ENCODE measurements around the gene ARPP19. TPM values are rescaled to one million over a fixed set of nuclear protein-coding genes. Genes with fewer than 3 reads are reported as not detected.

ARPP19 gene
- total and polyA plus RNA-seq, 2 experiments from 2014 or later: 78.3 to 192 TPM

DNA sequence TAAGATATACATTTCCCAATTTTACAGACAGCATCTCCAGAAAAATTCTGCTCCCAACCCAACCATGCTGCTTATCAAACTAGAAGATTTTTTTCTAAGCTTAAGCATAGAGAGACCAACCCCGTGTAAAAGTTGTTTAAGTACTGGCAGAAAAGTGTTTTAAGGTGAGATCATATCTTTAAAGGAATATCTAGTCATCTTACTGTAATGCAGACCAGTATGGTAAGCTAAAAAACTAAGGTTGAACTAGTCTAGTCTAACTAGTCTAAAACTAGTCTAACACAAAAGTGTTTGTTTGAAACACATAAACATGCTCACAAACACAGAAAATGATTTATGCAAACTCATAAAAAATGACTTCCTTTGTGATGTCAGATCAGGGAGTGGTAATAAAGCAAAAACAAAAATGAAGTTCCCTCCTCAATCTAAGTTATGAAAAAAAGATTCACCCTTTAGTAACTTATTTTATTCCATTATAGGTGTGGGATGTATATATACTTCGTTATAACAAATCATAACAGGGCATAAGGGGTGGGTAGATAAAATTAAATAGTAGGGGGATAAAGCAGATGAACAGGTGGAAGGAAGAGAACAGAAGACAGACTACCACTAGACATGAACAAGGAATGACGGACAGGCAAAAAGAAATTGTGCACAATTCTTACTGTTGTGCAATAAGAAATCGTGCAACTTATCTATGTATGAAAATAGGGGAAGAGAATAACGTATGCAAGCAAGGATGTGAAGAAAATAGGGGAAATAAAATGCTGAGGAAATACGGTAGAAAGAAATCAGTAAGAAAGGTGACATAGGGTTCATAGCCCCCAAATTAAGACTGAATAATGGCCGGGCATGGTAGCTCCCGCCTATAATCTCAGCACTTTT is 50.1 kb downstream of the ARPP19 start:
- no peaks in the 10 kb centered on the region for H3F3A ChIP-seq (replicated peaks; ENCODE audit: low read depth)
- Mint-ChIP-seq H3K36me3 (ENCODE audit: low read depth) (no peaks in the 10 kb centered on the region), H3K4me3 (no peak overlapping the region), H3K27me3 (ENCODE audit: insufficient read depth, low read depth, poor library complexity) (no peaks in the 10 kb centered on the region), H3K4me1 (peaks cover 17% of the 10 kb centered on the region), H3K9me3 (no peaks in the 10 kb centered on the region), H3K27ac (no peak overlapping the region)
- no peaks in the 10 kb centered on the region for H3K9me2 ChIP-seq (ENCODE audit: insufficient read depth)
- H3K4me3 ChIP-seq: no peak overlapping the region
- no peaks in the 10 kb centered on the region for H4K20me1 ChIP-seq (replicated peaks; ENCODE audit: insufficient read depth)
- H3K4me2 ChIP-seq: no peak overlapping the region
- H3K27ac ChIP-seq (ENCODE audit: low read depth): no peak overlapping the region
- no peaks in the 10 kb centered on the region for H3K27me3 ChIP-seq (ENCODE audit: insufficient read depth)
- H3K79me2 ChIP-seq (replicated peaks; ENCODE audit: insufficient read depth): peaks cover 70% of the 10 kb centered on the region
- H3K36me3 ChIP-seq (ENCODE audit: insufficient read depth): no peaks in the 10 kb centered on the region
- peaks cover 18% of the 10 kb centered on the region for H3K4me1 ChIP-seq (ENCODE audit: insufficient read depth)
- no peak for DNase-seq (ENCODE audit: low spot score)
- ATAC-seq: no peak
- TF ChIP-seq JUNB (IDR thresholded peaks at IDR 0.05; ENCODE audit: unreplicated experiment): no peak
- TF ChIP-seq EZH2 (IDR thresholded peaks at IDR 0.05; ENCODE audit: low read depth, unreplicated experiment): no peak
- no peak for TF ChIP-seq EZH2phosphoT487 (IDR thresholded peaks at IDR 0.05; ENCODE audit: unreplicated experiment)
- TF ChIP-seq POLR2AphosphoS5 (IDR thresholded peaks at IDR 0.05; ENCODE audit: low read depth): no peak
- TF ChIP-seq ZNF114 (CRISPR knock-in tag; IDR thresholded peaks at IDR 0.05): no peak
- TF ChIP-seq, protein P1, sequence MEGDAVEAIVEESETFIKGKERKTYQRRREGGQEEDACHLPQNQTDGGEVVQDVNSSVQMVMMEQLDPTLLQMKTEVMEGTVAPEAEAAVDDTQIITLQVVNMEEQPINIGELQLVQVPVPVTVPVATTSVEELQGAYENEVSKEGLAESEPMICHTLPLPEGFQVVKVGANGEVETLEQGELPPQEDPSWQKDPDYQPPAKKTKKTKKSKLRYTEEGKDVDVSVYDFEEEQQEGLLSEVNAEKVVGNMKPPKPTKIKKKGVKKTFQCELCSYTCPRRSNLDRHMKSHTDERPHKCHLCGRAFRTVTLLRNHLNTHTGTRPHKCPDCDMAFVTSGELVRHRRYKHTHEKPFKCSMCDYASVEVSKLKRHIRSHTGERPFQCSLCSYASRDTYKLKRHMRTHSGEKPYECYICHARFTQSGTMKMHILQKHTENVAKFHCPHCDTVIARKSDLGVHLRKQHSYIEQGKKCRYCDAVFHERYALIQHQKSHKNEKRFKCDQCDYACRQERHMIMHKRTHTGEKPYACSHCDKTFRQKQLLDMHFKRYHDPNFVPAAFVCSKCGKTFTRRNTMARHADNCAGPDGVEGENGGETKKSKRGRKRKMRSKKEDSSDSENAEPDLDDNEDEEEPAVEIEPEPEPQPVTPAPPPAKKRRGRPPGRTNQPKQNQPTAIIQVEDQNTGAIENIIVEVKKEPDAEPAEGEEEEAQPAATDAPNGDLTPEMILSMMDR (conservative IDR thresholded peaks at IDR 0.05; ENCODE audit: low read depth in 2 of 2): no peak
- TF ChIP-seq, protein P2, sequence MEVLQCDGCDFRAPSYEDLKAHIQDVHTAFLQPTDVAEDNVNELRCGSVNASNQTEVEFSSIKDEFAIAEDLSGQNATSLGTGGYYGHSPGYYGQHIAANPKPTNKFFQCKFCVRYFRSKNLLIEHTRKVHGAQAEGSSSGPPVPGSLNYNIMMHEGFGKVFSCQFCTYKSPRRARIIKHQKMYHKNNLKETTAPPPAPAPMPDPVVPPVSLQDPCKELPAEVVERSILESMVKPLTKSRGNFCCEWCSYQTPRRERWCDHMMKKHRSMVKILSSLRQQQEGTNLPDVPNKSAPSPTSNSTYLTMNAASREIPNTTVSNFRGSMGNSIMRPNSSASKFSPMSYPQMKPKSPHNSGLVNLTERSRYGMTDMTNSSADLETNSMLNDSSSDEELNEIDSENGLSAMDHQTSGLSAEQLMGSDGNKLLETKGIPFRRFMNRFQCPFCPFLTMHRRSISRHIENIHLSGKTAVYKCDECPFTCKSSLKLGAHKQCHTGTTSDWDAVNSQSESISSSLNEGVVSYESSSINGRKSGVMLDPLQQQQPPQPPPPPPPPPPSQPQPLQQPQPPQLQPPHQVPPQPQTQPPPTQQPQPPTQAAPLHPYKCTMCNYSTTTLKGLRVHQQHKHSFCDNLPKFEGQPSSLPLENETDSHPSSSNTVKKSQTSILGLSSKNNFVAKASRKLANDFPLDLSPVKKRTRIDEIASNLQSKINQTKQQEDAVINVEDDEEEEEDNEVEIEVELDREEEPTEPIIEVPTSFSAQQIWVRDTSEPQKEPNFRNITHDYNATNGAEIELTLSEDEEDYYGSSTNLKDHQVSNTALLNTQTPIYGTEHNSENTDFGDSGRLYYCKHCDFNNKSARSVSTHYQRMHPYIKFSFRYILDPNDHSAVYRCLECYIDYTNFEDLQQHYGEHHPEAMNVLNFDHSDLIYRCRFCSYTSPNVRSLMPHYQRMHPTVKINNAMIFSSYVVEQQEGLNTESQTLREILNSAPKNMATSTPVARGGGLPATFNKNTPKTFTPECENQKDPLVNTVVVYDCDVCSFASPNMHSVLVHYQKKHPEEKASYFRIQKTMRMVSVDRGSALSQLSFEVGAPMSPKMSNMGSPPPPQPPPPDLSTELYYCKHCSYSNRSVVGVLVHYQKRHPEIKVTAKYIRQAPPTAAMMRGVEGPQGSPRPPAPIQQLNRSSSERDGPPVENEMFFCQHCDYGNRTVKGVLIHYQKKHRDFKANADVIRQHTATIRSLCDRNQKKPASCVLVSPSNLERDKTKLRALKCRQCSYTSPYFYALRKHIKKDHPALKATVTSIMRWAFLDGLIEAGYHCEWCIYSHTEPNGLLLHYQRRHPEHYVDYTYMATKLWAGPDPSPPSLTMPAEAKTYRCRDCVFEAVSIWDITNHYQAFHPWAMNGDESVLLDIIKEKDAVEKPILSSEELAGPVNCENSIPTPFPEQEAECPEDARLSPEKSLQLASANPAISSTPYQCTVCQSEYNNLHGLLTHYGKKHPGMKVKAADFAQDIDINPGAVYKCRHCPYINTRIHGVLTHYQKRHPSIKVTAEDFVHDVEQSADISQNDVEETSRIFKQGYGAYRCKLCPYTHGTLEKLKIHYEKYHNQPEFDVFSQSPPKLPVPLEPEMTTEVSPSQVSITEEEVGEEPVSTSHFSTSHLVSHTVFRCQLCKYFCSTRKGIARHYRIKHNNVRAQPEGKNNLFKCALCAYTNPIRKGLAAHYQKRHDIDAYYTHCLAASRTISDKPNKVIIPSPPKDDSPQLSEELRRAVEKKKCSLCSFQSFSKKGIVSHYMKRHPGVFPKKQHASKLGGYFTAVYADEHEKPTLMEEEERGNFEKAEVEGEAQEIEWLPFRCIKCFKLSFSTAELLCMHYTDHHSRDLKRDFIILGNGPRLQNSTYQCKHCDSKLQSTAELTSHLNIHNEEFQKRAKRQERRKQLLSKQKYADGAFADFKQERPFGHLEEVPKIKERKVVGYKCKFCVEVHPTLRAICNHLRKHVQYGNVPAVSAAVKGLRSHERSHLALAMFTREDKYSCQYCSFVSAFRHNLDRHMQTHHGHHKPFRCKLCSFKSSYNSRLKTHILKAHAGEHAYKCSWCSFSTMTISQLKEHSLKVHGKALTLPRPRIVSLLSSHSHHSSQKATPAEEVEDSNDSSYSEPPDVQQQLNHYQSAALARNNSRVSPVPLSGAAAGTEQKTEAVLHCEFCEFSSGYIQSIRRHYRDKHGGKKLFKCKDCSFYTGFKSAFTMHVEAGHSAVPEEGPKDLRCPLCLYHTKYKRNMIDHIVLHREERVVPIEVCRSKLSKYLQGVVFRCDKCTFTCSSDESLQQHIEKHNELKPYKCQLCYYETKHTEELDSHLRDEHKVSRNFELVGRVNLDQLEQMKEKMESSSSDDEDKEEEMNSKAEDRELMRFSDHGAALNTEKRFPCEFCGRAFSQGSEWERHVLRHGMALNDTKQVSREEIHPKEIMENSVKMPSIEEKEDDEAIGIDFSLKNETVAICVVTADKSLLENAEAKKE (CRISPR knock-in tag; IDR thresholded peaks at IDR 0.05): no peak
- TF ChIP-seq, protein P3, sequence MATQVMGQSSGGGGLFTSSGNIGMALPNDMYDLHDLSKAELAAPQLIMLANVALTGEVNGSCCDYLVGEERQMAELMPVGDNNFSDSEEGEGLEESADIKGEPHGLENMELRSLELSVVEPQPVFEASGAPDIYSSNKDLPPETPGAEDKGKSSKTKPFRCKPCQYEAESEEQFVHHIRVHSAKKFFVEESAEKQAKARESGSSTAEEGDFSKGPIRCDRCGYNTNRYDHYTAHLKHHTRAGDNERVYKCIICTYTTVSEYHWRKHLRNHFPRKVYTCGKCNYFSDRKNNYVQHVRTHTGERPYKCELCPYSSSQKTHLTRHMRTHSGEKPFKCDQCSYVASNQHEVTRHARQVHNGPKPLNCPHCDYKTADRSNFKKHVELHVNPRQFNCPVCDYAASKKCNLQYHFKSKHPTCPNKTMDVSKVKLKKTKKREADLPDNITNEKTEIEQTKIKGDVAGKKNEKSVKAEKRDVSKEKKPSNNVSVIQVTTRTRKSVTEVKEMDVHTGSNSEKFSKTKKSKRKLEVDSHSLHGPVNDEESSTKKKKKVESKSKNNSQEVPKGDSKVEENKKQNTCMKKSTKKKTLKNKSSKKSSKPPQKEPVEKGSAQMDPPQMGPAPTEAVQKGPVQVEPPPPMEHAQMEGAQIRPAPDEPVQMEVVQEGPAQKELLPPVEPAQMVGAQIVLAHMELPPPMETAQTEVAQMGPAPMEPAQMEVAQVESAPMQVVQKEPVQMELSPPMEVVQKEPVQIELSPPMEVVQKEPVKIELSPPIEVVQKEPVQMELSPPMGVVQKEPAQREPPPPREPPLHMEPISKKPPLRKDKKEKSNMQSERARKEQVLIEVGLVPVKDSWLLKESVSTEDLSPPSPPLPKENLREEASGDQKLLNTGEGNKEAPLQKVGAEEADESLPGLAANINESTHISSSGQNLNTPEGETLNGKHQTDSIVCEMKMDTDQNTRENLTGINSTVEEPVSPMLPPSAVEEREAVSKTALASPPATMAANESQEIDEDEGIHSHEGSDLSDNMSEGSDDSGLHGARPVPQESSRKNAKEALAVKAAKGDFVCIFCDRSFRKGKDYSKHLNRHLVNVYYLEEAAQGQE (IDR thresholded peaks at IDR 0.05; ENCODE audit: unreplicated experiment): no peak
- TF ChIP-seq, protein P4, sequence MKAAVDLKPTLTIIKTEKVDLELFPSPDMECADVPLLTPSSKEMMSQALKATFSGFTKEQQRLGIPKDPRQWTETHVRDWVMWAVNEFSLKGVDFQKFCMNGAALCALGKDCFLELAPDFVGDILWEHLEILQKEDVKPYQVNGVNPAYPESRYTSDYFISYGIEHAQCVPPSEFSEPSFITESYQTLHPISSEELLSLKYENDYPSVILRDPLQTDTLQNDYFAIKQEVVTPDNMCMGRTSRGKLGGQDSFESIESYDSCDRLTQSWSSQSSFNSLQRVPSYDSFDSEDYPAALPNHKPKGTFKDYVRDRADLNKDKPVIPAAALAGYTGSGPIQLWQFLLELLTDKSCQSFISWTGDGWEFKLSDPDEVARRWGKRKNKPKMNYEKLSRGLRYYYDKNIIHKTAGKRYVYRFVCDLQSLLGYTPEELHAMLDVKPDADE (IDR thresholded peaks at IDR 0.05): no peak
- TF ChIP-seq STAT1 (IDR thresholded peaks at IDR 0.05; ENCODE audit: unreplicated experiment): no peak
- no peak overlapping the region for H2AFZ ChIP-seq

Measured in GM23338 (cell line).